K562 (cell line): ENCODE results near the gene LIMS2. TPM values are rescaled to one million over a fixed set of nuclear protein-coding genes. Genes with fewer than 3 reads are reported as not detected.

Experiments used
- ATAC-seq: fragments of 200-7000 bp; cut with Tn5 transposase; 3 replicates; pipeline ENCODE4 v1.9.1; 2020; ENCODE audit warnings: moderate library complexity
- BruUV-seq: library from RNA; stranded (reverse); fragments of 400-500 nt; replicated peaks from 2 replicates; lab custom pipeline; 2021; lab: Mats Ljungman, UMichigan
- CTCF ChIA-PET: fragments of 300-600 bp; formaldehyde crosslinking; extraction: SDS; loops from one replicate; lab custom pipeline; 2021; ENCODE audit warnings: low intra/inter-chr PET ratio; lab: Yijun Ruan, JAX
- POLR2A ChIA-PET: fragments of 300-600, 350-650 bp; sonication (Branson Sonifier 250); formaldehyde crosslinking; extraction: SDS; loops from one replicate; lab custom pipeline; 2021; ENCODE audit warnings: antibody characterized with exemption, inconsistent platforms; lab: Yijun Ruan, JAX
- DNase-seq, 4 experiments: peaks; one replicate each; pipeline versions ENCODE4 v3.0.0 to v3.0.0-alpha.2; 2011 to 2018; ENCODE audit warnings: low spot score in 3 of 4, mixed read lengths in 3 of 4; ENCODE audit errors: extremely low read depth in 1 of 4
- FAIRE-seq: peaks from 2 replicates; lab custom pipeline; 2011; peaks lifted over from hg19 to GRCh38; lab: Jason Lieb, UNC
- H2AFZ ChIP-seq: 2 replicates; pipeline ENCODE4 v1.6.0; 2011; ENCODE audit warnings: low read depth, low read length, control low read depth, inconsistent platforms
- H3K27ac ChIP-seq: fragments of 200-600 bp; 3 replicates; pipeline ENCODE4 v1.8.0; 2011; ENCODE audit warnings: low read depth, mild to moderate bottlenecking, control low read depth, inconsistent platforms, low read length, moderate library complexity, mixed read lengths; ENCODE audit errors: extremely low read depth
- H3K27me3 ChIP-seq, 2 experiments: fragments of 300-600 bp in 1 of 2; 2 replicates in 1 of 2; 3 replicates in 1 of 2; pipeline versions ENCODE4 v1.6.0 to v1.8.0; 2011; ENCODE audit warnings: inconsistent platforms in 2 of 2, low read length in 2 of 2, mild to moderate bottlenecking in 1 of 2, mixed read lengths in 1 of 2, moderate library complexity in 1 of 2; ENCODE audit not compliant: control insufficient read depth in 2 of 2, insufficient read depth in 2 of 2
- H3K36me3 ChIP-seq: fragments of 300-600 bp; 3 replicates; pipeline ENCODE4 v1.8.0; 2011; ENCODE audit warnings: mild to moderate bottlenecking, low read length, inconsistent platforms; ENCODE audit not compliant: control insufficient read depth, insufficient read depth
- H3K4me1 ChIP-seq, 2 experiments: fragments of 200-600 bp in 1 of 2; replicated peaks in 1 of 2; 2 replicates in 1 of 2; 3 replicates in 1 of 2; pipeline versions ENCODE4 v1.5.1 to v1.8.0; 2011; ENCODE audit warnings: inconsistent platforms in 2 of 2, low read length in 2 of 2, mild to moderate bottlenecking in 1 of 2, mixed read lengths in 1 of 2, moderate library complexity in 1 of 2; ENCODE audit not compliant: control insufficient read depth in 2 of 2, insufficient read depth in 2 of 2
- H3K4me2 ChIP-seq: 2 replicates; pipeline ENCODE4 v1.6.1; 2011; ENCODE audit warnings: low read length, control low read depth, inconsistent platforms, mixed read lengths; ENCODE audit not compliant: insufficient read depth
- H3K4me3 ChIP-seq: fragments of 200-600 bp; sonication (generic), shearing (Covaris generic); 2 replicates; pipeline ENCODE4 v1.5.1; 2016; ENCODE audit warnings: control low read depth, inconsistent platforms
- H3K79me2 ChIP-seq: fragments of 200-600 bp; 3 replicates; pipeline ENCODE4 v1.8.0; 2011; ENCODE audit warnings: low read length, inconsistent platforms; ENCODE audit not compliant: control insufficient read depth, insufficient read depth
- H3K9ac ChIP-seq, 2 experiments: 2 replicates each; pipeline versions ENCODE4 v1.6.0 to v1.6.1; 2011; ENCODE audit warnings: low read depth in 2 of 2, low read length in 2 of 2, control low read depth in 1 of 2, inconsistent platforms in 1 of 2, mild to moderate bottlenecking in 1 of 2, mixed read lengths in 1 of 2; ENCODE audit not compliant: insufficient read depth in 1 of 2
- H3K9me1 ChIP-seq: one replicate; pipeline ENCODE4 v1.6.0; 2011; ENCODE audit warnings: inconsistent platforms, mild to moderate bottlenecking, low read length, moderate library complexity; ENCODE audit not compliant: control insufficient read depth, insufficient read depth
- H3K9me3 ChIP-seq: replicated peaks from 2 replicates; pipeline ENCODE4 v1.5.1; 2011; ENCODE audit warnings: low read depth, low read length, inconsistent platforms; ENCODE audit not compliant: control insufficient read depth, insufficient read depth
- H4K20me1 ChIP-seq: replicated peaks from 2 replicates; pipeline ENCODE4 v1.6.1; 2011; ENCODE audit warnings: low read length, inconsistent platforms, mixed read lengths; ENCODE audit not compliant: control insufficient read depth, insufficient read depth
- CEBPG ChIP-seq, 3 experiments: fragments of 200-800 bp in 1 of 3; sonication (Bioruptor generic) in 1 of 3; sonication (generic) in 1 of 3; formaldehyde crosslinking in 1 of 3; IDR thresholded peaks in 2 of 3; conservative IDR thresholded peaks in 1 of 3; 2 replicates each; pipeline versions ENCODE4 v1.6.1 to v1.8.0; 2016 to 2022; ENCODE audit warnings: missing compliant biosample characterization in 2 of 3, missing genetic modification characterization in 2 of 3, mild to moderate bottlenecking in 1 of 3, missing genetic modification reagents in 1 of 3
- ZNF133 ChIP-seq: fragments of 250-450 bp; sonication (Bioruptor Pico); IDR thresholded peaks from 2 replicates; pipeline ENCODE4 v1.4.0; 2020; ENCODE audit warnings: mild to moderate bottlenecking
- WGBS: fragments of 100-300 bp; shearing (Covaris generic); methylation state at CpG from one replicate; pipeline ENCODE4 v1.1.6; 2016; ENCODE audit warnings: low coverage, mixed read lengths; ENCODE audit not compliant: insufficient coverage; ENCODE audit errors: missing lambda C conversion rate; 5-methylcytosine and 5-hydroxymethylcytosine counted together
- in situ Hi-C: fragments of 300-500 bp; cut with MboI; formaldehyde crosslinking; loops from 4 replicates; pipeline ENCODE4 v1.15.0; 2018; ENCODE audit warnings: inconsistent platforms, mixed read lengths
- intact Hi-C: fragments of 100-400 bp; cut with micrococcal nuclease; formaldehyde crosslinking; loops from 2 replicates; pipeline ENCODE4 v1.14.2; 2022
- polyA plus RNA-seq, 8 experiments: library from polyadenylated mRNA; depleted of rRNA in 4 of 8; stranded (reverse) in 5 of 8; unstranded in 3 of 8; fragments of >200 nt; fragmentation: Nextera tagmentation in 2 of 8; fragmentation: Illumina TruSeq in 1 of 8; extraction: Ambion mirVana in 2 of 8; extraction: Trizol in 1 of 8; gene quantifications; 2 replicates each; pipeline versions ENCODE4 v1.2.1 to v1.2.3, GENCODE V29; 2011 to 2014; ENCODE audit warnings: inconsistent platforms in 1 of 8, missing spikeins in 1 of 8
- total RNA-seq, 7 experiments: library from RNA; depleted of rRNA in 6 of 7; stranded (reverse); fragments of >200 nt in 6 of 7; fragmentation: Illumina TruSeq in 2 of 7; extraction: Trizol in 2 of 7; gene quantifications; 2 replicates each; pipeline versions ENCODE4 v1.2.1 to v1.2.3, GENCODE V29; 2011 to 2021; ENCODE audit warnings: low replicate concordance in 1 of 7
- TF ChIP-seq, protein P1 (sequence below), 2 experiments: fragments of 450-650 bp in 1 of 2; sonication (generic) in 1 of 2; formaldehyde crosslinking in 1 of 2; IDR thresholded peaks in 1 of 2; conservative IDR thresholded peaks in 1 of 2; 2 replicates each; pipeline versions ENCODE4 v1.6.1 to v1.8.1; 2016 to 2023; ENCODE audit warnings: mild to moderate bottlenecking in 2 of 2, moderate library complexity in 2 of 2, inconsistent platforms in 1 of 2, missing genetic modification reagents in 1 of 2

The LIMS2 gene
- total and polyA plus RNA-seq, 9 of the 15 experiments (the other 6 are each of a cell fraction or from before 2014, with no cell fraction given), result 0.04 to 0.22 TPM; not detected in 7

DNA sequence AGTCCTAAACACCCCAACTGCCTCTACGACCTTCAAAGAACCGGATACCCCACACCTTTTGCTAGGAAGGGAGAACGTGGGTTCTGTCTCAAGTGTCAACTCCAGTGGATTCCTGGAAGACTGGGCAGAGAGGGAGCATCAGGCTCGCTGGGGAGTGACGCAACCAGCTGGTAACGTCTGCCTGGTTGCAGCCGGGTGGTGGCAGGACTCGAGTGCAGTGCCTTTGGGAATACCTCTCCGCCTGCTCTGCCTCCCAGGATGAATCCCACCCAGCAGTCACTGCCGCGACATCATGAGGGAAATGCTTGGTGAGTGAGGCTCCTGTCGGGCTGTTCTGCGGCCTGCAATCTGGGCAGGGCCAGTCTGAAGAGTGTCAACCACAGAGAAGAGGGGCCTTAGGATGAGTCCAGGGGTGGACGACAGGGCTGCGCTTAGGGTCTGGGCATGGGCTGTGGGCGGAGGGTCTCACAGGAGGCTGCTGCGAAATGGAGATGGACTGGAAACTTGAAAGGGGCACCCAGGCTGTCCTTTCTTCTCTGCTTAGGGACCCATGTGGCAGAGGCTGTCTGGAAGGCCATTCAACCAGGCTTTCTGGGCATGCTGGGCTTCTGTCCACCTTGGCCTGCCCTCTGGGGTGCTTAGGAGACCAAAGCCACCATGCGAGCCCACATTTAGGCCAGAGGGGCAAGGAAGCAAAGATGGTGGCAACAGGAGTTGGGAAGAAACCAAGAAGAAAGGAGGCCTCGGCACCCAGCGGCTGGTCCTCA, 16.5 kb downstream of the LIMS2 start:
- Histone ChIP-seq H4K20me1 (peaks cover 5% of the 10 kb centered on the region), H3K79me2 (no peaks in the 10 kb centered on the region), H3K27me3 (peaks cover 39 to 69% of the 10 kb centered on the region in 2 experiments), H3K9me1 (no peaks in the 10 kb centered on the region), H3K4me1 (peaks cover 2 to 12% of the 10 kb centered on the region in 2 experiments; a peak in 3 of 5 replicates), H3K4me2 (no peak overlapping the region), H2AFZ (no peak overlapping the region), H3K9ac (no peak overlapping the region), H3K9me3 (no peaks in the 10 kb centered on the region; the same call in 1 of the 2 replicates), H3K27ac (no peak overlapping the region), H3K4me3 (no peak overlapping the region), H3K36me3 (no peaks in the 10 kb centered on the region)
- ATAC-seq, result no peak
- in situ Hi-C loops (no loop called here), intact Hi-C loops (no loop called here)
- ChIA-PET POLR2A (no interaction called here), CTCF (no interaction called here)
- no peak for FAIRE-seq
- no TSS peak for BruUV-seq
- no peak for DNase-seq
- TF ChIP-seq ZNF133 (CRISPR knock-in tag), result no peak
- 0 out of 2 replicates have a peak, but pooled peaks have one; percentile 27 for TF ChIP-seq CEBPG (CRISPR knock-in tag; IDR thresholded peaks at IDR 0.05)
- TF ChIP-seq CEBPG (tag; conservative IDR thresholded peaks at IDR 0.05 in 1 of 2, IDR thresholded peaks at IDR 0.05 in 1 of 2), result peak in 1 of 2 experiments; percentile 45; a peak in 1 of 4 replicates
- TF ChIP-seq, protein P1, sequence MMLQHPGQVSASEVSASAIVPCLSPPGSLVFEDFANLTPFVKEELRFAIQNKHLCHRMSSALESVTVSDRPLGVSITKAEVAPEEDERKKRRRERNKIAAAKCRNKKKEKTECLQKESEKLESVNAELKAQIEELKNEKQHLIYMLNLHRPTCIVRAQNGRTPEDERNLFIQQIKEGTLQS (IDR thresholded peaks at IDR 0.05), result 0 out of 2 replicates have a peak, but pooled peaks have one; percentile 31
- TF ChIP-seq, protein P1 (CRISPR knock-in tag; conservative IDR thresholded peaks at IDR 0.05), result no peak
- WGBS, result 27% methylated on average over 17 of the region's 20 CpGs
